Endothelial cell (in vitro differentiated cells): ENCODE data around the gene FBXL13. TPM values are rescaled to one million over a fixed set of nuclear protein-coding genes. Genes with fewer than 3 reads are reported as not detected.

ENCODE experiments used
- DNase-seq: peaks from one replicate; pipeline ENCODE4 v3.0.0; 2021; ENCODE audit warnings: low spot score
- H3K27ac Mint-ChIP-seq: one replicate; pipeline ENCODE4 v1.8.0; 2021; ENCODE audit warnings: mixed read lengths, inconsistent platforms; ENCODE audit not compliant: unreplicated experiment
- H3K27me3 Mint-ChIP-seq: one replicate; pipeline ENCODE4 v1.8.0; 2021; ENCODE audit warnings: mild to moderate bottlenecking, moderate library complexity, mixed read lengths, inconsistent platforms; ENCODE audit not compliant: unreplicated experiment
- H3K36me3 Mint-ChIP-seq: one replicate; pipeline ENCODE4 v1.8.0; 2021; ENCODE audit warnings: mild to moderate bottlenecking, low read depth, mixed read lengths, inconsistent platforms; ENCODE audit not compliant: unreplicated experiment
- H3K4me1 Mint-ChIP-seq: one replicate; pipeline ENCODE4 v1.8.0; 2021; ENCODE audit warnings: mild to moderate bottlenecking, mixed read lengths, inconsistent platforms; ENCODE audit not compliant: unreplicated experiment
- H3K4me3 Mint-ChIP-seq: one replicate; pipeline ENCODE4 v1.8.0; 2021; ENCODE audit warnings: mild to moderate bottlenecking, mixed read lengths, inconsistent platforms; ENCODE audit not compliant: unreplicated experiment
- H3K9me3 Mint-ChIP-seq: one replicate; pipeline ENCODE4 v1.8.0; 2021; ENCODE audit warnings: mixed read lengths, inconsistent platforms; ENCODE audit not compliant: unreplicated experiment
- CTCF ChIP-seq: fragments of 200-600 bp; sonication (generic); IDR thresholded peaks from one replicate; pipeline ENCODE4 v1.5.0; 2021; ENCODE audit warnings: antibody characterized with exemption; ENCODE audit not compliant: unreplicated experiment
- total RNA-seq: library from RNA; stranded (reverse); fragmentation: NEBNext Ultra II Directional; extraction: Animal tissue kit (Norgen Biotek cat#: 25700); gene quantifications from one replicate; pipeline ENCODE4 v1.2.1, GENCODE V29; 2021; ENCODE audit not compliant: unreplicated experiment

Gene FBXL13
- total RNA-seq, 1 donor from 2014 or later, result 3.4 TPM

- Mint-ChIP-seq H3K4me1 (no peaks in the 10 kb centered on the region), H3K27ac (no peak overlapping the region), H3K9me3 (no peaks in the 10 kb centered on the region), H3K4me3 (no peak overlapping the region), H3K27me3 (no peaks in the 10 kb centered on the region), H3K36me3 (no peaks in the 10 kb centered on the region)
- no peak for TF ChIP-seq CTCF
- DNase-seq, result no peak
Observed at GRCh38 chr7:102953406-102953805, 121.2 kb downstream of the FBXL13 start.

GRCh38 chr7:102951839-102952238, 122.8 kb downstream of the FBXL13 start:
- no peak for TF ChIP-seq CTCF
- no peak overlapping the region for H3K4me3 Mint-ChIP-seq
- H3K9me3 Mint-ChIP-seq, result no peaks in the 10 kb centered on the region
- H3K36me3 Mint-ChIP-seq, result no peaks in the 10 kb centered on the region
- no peak for DNase-seq
- no peaks in the 10 kb centered on the region for H3K27me3 Mint-ChIP-seq
- H3K27ac Mint-ChIP-seq, result no peak overlapping the region
- no peaks in the 10 kb centered on the region for H3K4me1 Mint-ChIP-seq

- no peak for DNase-seq
- Mint-ChIP-seq H3K27me3 (no peaks in the 10 kb centered on the region), H3K36me3 (no peaks in the 10 kb centered on the region), H3K4me1 (peaks cover 3% of the 10 kb centered on the region), H3K27ac (no peak overlapping the region), H3K9me3 (no peaks in the 10 kb centered on the region), H3K4me3 (no peak overlapping the region)
- TF ChIP-seq CTCF, result no peak
Observed at GRCh38 chr7:102944241-102944640, 130.4 kb downstream of the FBXL13 start.

- Mint-ChIP-seq H3K27me3 (no peaks in the 10 kb centered on the region), H3K9me3 (no peaks in the 10 kb centered on the region), H3K36me3 (no peaks in the 10 kb centered on the region), H3K27ac (no peak overlapping the region), H3K4me1 (peaks cover 9% of the 10 kb centered on the region), H3K4me3 (no peak overlapping the region)
- no peak for TF ChIP-seq CTCF
- no peak for DNase-seq
Observed at GRCh38 chr7:102943423-102944169, 131.0 kb downstream of the FBXL13 start.

- Mint-ChIP-seq H3K27me3 (no peaks in the 10 kb centered on the region), H3K9me3 (no peaks in the 10 kb centered on the region), H3K36me3 (no peaks in the 10 kb centered on the region), H3K4me3 (no peak overlapping the region), H3K4me1 (peaks cover 13% of the 10 kb centered on the region), H3K27ac (no peak overlapping the region)
- no peak for DNase-seq
- no peak for TF ChIP-seq CTCF
Observed at GRCh38 chr7:102942868-102943267, 131.7 kb downstream of the FBXL13 start.
